ENCODE data around the gene RHOU.

DNA sequence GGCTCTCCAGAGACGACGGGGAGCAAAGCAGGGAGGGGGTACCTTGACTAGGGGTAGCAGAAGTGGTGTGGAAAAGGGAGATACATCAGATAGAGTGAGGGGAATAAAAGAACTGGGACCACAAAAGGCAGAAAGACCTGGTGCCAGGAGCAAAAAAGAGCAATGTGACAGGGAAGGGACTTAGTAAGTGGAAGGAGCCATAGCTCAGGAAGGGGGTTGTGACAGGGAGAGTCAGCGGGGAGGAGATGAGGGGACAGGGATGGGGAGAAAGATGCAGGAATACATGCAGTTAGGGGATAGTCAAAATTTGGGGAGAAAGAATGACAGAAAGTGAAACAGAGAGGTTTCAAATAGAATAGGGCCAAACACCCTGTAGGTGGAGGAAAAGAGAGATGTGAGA is 20.5 kb downstream of the RHOU start:
- TF ChIP-seq, protein P1, sequence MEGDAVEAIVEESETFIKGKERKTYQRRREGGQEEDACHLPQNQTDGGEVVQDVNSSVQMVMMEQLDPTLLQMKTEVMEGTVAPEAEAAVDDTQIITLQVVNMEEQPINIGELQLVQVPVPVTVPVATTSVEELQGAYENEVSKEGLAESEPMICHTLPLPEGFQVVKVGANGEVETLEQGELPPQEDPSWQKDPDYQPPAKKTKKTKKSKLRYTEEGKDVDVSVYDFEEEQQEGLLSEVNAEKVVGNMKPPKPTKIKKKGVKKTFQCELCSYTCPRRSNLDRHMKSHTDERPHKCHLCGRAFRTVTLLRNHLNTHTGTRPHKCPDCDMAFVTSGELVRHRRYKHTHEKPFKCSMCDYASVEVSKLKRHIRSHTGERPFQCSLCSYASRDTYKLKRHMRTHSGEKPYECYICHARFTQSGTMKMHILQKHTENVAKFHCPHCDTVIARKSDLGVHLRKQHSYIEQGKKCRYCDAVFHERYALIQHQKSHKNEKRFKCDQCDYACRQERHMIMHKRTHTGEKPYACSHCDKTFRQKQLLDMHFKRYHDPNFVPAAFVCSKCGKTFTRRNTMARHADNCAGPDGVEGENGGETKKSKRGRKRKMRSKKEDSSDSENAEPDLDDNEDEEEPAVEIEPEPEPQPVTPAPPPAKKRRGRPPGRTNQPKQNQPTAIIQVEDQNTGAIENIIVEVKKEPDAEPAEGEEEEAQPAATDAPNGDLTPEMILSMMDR (IDR thresholded peaks at IDR 0.05) = no peak
- TF ChIP-seq POLR2A (IDR thresholded peaks at IDR 0.05) = no peak
